ENCODE measurements around the gene APOD. TPM values are rescaled to one million over a fixed set of nuclear protein-coding genes. Genes with fewer than 3 reads are reported as not detected.

Gene APOD
- total RNA-seq, 2 donors from 2014 or later, result 0.30 to 0.54 TPM

DNA sequence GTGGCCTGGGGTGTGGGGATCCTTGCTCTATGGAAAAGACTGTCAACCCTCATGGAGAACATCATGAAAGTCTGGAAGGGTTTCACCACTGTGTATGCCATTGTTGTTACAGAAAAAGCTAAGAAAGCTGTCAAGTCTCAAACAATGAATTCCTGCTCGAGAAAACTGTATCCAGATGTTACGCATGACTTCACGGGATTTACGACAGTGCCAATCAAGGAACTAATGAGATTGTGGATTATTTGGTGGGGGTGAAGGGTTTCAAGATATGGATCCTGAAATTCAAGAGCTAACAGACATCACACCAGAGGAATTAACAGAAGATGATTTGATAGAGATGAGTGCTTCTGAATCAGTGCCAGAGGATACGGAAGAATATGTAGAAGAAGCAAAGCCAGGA is 48.4 kb downstream of the APOD start:
- ATAC-seq (no peak), DNase-seq (ENCODE audit: low spot score in 2 of 2) (no peak)
- H3K27ac Mint-ChIP-seq, result peak overlapping the region; percentile 2 to 10
- peaks cover 16 to 42% of the 10 kb centered on the region in 2 donors for H3K36me3 Mint-ChIP-seq
- H3K9me3 Mint-ChIP-seq, result peaks cover 0 to 5% of the 10 kb centered on the region in 2 donors

DNA sequence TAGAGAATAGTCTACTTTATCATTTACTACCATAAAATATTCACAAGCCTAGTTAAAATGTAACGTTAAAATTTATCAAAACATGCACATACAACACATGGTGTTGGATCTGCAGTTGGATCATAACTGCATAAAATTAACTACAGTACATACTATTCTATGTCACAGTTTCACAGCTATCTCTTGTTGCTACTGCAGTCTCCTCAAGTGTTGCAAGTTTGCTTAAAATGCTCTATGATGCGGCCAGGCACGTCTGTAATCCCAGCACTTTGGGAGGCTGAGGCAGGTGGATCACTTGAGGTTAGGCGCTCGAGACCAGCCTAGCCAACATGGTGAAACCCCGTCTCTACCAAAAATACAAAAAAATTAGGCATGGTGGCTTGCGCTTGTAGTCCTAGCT is 50.9 kb downstream of the APOD start:
- no peak for DNase-seq (ENCODE audit: low spot score in 2 of 2)
- Mint-ChIP-seq H3K27ac (peak overlapping the region in 1 of 2 donors; percentile 18), H3K36me3 (peaks cover 7 to 44% of the 10 kb centered on the region in 2 donors), H3K9me3 (peaks cover 0 to 5% of the 10 kb centered on the region in 2 donors)
- ATAC-seq, result no peak

DNA sequence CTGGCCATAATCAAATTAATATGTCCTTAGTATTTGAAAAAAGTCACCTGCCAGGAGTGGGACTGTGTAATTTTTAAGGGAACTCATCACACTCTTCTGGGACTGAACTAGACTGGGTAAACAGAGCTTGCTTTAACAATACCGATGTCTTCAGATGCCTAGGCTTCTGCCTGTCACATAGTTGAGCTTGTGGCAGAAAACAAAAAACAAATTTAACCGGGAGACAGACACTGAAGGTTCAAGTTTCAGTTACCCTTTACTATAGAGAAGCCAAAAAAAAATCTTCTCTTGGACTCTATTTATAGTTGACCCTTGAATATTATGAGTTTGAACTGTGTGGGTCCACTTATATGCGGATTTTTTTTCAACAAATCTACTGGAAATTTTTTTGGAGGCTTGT is 51.4 kb downstream of the APOD start:
- no peak for ATAC-seq
- Mint-ChIP-seq H3K36me3 (peaks cover 7 to 49% of the 10 kb centered on the region in 2 donors), H3K9me3 (peaks cover 0 to 5% of the 10 kb centered on the region in 2 donors), H3K27ac (peak overlapping the region in 1 of 2 donors; percentile 85)
- DNase-seq (ENCODE audit: low spot score in 2 of 2), result no peak

DNA sequence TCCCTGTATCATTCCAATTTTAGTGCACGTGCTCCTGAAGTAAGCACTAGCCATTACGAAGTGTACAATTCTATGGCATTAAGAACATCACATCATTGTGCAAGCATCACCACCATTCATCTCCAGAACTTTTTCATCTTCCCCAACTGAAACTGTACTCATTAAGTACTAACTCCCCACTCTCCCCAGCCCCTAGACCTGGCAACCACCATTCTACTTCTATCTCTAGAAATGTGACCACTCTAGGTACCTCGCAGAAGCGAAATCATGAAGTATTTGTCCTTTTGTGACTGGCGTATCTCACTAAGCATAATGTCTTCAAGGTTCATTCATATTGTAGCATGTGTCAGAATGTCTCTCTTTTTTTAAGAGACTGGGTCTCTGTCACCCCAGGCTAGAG is 52.1 kb downstream of the APOD start:
- Mint-ChIP-seq H3K9me3 (peaks cover 0 to 5% of the 10 kb centered on the region in 2 donors), H3K27ac (peak overlapping the region in 1 of 2 donors; percentile 85), H3K36me3 (peaks cover 7 to 49% of the 10 kb centered on the region in 2 donors)
- ATAC-seq (peak; percentile 52 to 71), DNase-seq (ENCODE audit: low spot score in 2 of 2) (no peak)

DNA sequence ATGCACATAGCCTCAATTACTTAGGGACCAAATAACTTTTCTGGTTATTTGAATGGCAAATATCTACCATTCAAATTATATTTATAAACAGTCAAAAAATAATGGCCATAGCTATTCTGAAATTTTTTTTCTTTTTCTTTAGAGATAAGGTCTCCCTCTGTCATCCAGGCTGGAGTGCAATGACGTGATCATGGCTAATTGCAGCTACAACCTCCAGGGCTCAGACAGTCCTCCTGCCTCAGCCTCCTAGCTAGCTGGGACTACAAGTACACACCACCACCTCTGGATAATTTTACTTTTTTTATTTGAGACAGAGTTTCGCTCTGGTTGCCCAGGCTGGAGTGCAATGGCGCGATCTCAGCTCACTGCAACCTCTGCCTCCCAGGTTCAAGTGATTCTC is 57.2 kb downstream of the APOD start:
- H3K27ac Mint-ChIP-seq, result no peak overlapping the region
- ATAC-seq (no peak), DNase-seq (ENCODE audit: low spot score in 2 of 2) (no peak)
- H3K9me3 Mint-ChIP-seq, result no peaks in the 10 kb centered on the region
- H3K36me3 Mint-ChIP-seq, result peaks cover 0 to 28% of the 10 kb centered on the region in 2 donors

DNA sequence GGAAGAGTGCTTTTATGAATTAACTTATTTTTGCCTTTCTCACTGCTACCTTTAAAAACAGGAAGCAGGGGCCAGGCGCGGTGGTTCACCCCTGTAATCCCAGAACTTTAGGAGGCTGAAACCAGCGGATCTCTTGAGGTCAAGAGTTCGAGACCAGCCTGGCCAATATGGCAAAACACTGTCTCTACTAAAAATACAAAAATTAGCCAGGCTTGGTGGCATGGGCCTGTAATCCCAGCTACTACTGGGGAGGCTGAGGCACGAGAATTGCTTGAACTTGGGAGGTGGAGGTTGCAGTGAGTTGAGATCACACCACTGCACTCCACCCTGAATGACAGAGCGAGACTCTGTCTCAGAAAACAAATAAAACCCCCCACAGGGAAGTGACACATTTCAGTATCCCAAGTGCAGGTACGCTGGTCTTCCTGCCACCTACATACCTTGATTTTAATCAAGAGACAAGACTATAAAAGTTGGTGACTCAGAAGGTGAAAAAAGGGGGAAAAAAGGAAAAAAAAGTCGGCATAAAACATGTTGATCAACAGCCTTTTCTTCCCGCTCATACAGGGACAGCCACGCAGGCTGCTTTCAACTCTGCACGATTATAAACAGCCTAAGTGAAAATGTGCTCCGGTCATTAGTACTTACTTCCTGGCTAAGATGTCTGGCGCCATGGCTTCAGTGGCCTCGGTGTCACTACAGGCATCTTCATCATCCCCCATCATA is 59.4 kb downstream of the APOD start:
- H3K9me3 Mint-ChIP-seq, result no peaks in the 10 kb centered on the region
- DNase-seq (ENCODE audit: low spot score in 2 of 2), result no peak
- ATAC-seq, result peak; percentile 88 to 92
- H3K27ac Mint-ChIP-seq, result peak overlapping the region; percentile 54 to 75
- H3K36me3 Mint-ChIP-seq, result peaks cover 0 to 23% of the 10 kb centered on the region in 2 donors

DNA sequence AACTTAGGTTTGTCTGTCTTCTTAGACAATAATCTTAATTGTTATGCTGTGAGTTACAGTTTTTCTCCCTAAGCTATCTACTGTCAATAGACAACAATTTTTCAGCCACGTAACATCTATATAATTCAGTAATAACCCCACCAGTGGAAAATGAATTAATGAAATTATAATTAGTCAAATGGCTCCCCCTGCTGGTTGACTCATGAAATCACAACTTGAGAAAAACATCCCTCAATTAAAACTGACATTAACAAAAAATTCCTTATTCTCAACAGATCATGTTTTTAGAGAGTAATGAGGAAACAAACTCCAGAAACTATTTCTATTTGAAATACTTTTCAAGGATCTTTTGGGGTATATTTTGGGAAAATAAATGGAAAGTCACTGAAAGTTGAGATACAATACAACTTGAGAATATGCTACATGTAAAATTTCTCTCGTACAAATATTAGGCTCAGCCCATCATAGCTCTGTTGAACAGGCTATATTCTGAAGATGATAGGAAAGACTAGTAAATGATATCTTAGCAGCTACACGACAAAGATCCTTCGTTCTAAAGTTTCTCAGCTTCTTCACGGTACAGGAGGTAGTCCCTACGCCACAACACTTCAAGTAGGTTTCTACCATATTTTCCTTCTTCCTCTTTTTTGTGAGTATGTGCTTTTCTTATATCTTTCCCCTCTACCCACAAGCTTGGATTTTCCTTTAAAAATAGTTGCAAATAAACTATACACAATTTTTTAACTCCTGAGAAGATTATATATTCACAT is 61.3 kb downstream of the APOD start:
- H3K36me3 Mint-ChIP-seq, result peaks cover 0 to 7% of the 10 kb centered on the region in 2 donors
- DNase-seq (ENCODE audit: low spot score in 2 of 2), result no peak
- no peak for ATAC-seq
- H3K9me3 Mint-ChIP-seq, result no peaks in the 10 kb centered on the region
- peak overlapping the region in 1 of 2 donors; percentile 65 for H3K27ac Mint-ChIP-seq

Other genes starting within 250 kb of the APOD start
- 10 to 100 TPM; 46.3 to 75.8 TPM for gene ACAP2, start 140.9 kb downstream of the APOD start, total RNA-seq
- 100 to 1,000 TPM in 1 of 2 donors, 10 to 100 TPM in 1; 88.6 to 129 TPM for gene PPP1R2, start 40.6 kb downstream of the APOD start, total RNA-seq
- gene MUC20, start 137.0 kb upstream of the APOD start, total RNA-seq, result 1 to 10 TPM; 2.2 to 3.6 TPM
- under 1 TPM; 0.32 to 0.41 TPM for gene MUC4, start 228.0 kb upstream of the APOD start, total RNA-seq